Panc1 (cell line): ENCODE data around the gene AKT1S1. TPM values are rescaled to one million over a fixed set of nuclear protein-coding genes. Genes with fewer than 3 reads are reported as not detected.

ENCODE experiments used
- ATAC-seq: fragments of 200-7000 bp; cut with Tn5 transposase; 2 replicates; pipeline ENCODE4 v1.9.1; 2020; ENCODE audit warnings: mild to moderate bottlenecking, moderate library complexity
- BruUV-seq: library from RNA; stranded (reverse); fragments of 400-500 nt; replicated peaks from 2 replicates; lab custom pipeline; 2021; lab: Mats Ljungman, UMichigan
- CTCF ChIA-PET: fragments of 300-600 bp; sonication (Branson Sonifier 250); formaldehyde crosslinking; loops from one replicate; lab custom pipeline; 2022; ENCODE audit warnings: antibody characterized with exemption; lab: Charles Lee
- POLR2A ChIA-PET: fragments of 300-600 bp; sonication (Branson Sonifier 250); formaldehyde crosslinking; loops from one replicate; lab custom pipeline; 2022; ENCODE audit warnings: antibody characterized with exemption; lab: Charles Lee
- DNase-seq: peaks from one replicate; pipeline ENCODE4 v3.0.0-alpha.2; 2010; ENCODE audit warnings: low read depth, low spot score
- H3K27ac ChIP-seq: 2 replicates; pipeline ENCODE4 v1.5.1; 2011; ENCODE audit warnings: mild to moderate bottlenecking, low read length, inconsistent platforms
- H3K27me3 ChIP-seq: fragments of 200-500 bp; sonication (Bioruptor generic); 2 replicates; pipeline ENCODE4 v1.6.0; 2014; ENCODE audit warnings: low read length, inconsistent platforms; ENCODE audit not compliant: control insufficient read depth, insufficient read depth
- H3K36me3 ChIP-seq: fragments of 200-500 bp; sonication (Bioruptor generic); 2 replicates; pipeline ENCODE4 v1.5.1; 2014; ENCODE audit warnings: inconsistent platforms, mild to moderate bottlenecking, low read length, moderate library complexity; ENCODE audit not compliant: control insufficient read depth, insufficient read depth
- H3K4me1 ChIP-seq: 2 replicates; pipeline ENCODE4 v1.5.1; 2011; ENCODE audit warnings: inconsistent platforms, mild to moderate bottlenecking, low read length, moderate library complexity; ENCODE audit not compliant: control insufficient read depth, insufficient read depth
- H3K4me3 ChIP-seq, 2 experiments: 2 replicates each; pipeline ENCODE4 v1.5.1; 2011 to 2012; ENCODE audit warnings: low read depth in 2 of 2, low read length in 2 of 2, mild to moderate bottlenecking in 2 of 2, inconsistent platforms in 1 of 2, moderate library complexity in 1 of 2
- H3K9me3 ChIP-seq: fragments of 200-500 bp; sonication (Bioruptor generic); 2 replicates; pipeline ENCODE4 v1.5.1; 2014; ENCODE audit warnings: low read depth, mild to moderate bottlenecking, inconsistent platforms, low read length, moderate library complexity; ENCODE audit not compliant: control insufficient read depth, insufficient read depth
- POLR2AphosphoS5 ChIP-seq: IDR thresholded peaks from 2 replicates; pipeline ENCODE4 v1.6.1; 2012; ENCODE audit warnings: mild to moderate bottlenecking, low read depth, low read length, moderate library complexity
- SIN3A ChIP-seq: IDR thresholded peaks from 2 replicates; pipeline ENCODE4 v1.6.1; 2012; ENCODE audit warnings: low read depth, mild to moderate bottlenecking, low read length, moderate library complexity, borderline replicate concordance; ENCODE audit not compliant: insufficient read depth
- TCF7L2 ChIP-seq: IDR thresholded peaks from 2 replicates; pipeline ENCODE4 v1.6.1; 2011; ENCODE audit warnings: mild to moderate bottlenecking, low read depth, low read length, inconsistent platforms
- in situ Hi-C: cut with HindIII; loops from 2 replicates; pipeline ENCODE4 v1.10.0; 2016; ENCODE audit warnings: low sequenced_read_pairs, low pct_unique_long_range_greater_than_20kb
- intact Hi-C: fragments of 100-400 bp; cut with micrococcal nuclease; formaldehyde crosslinking; loops from one replicate; pipeline ENCODE4 v1.10.0; 2022; ENCODE audit not compliant: unreplicated experiment
- total RNA-seq: library from RNA; stranded (reverse); gene quantifications from one replicate; pipeline ENCODE4 v1.2.1, GENCODE V29; 2021; ENCODE audit not compliant: unreplicated experiment
- TF ChIP-seq, protein P1 (sequence below), 2 experiments: IDR thresholded peaks; 2 replicates each; pipeline ENCODE4 v1.6.1; 2011 to 2012; ENCODE audit warnings: low read depth in 2 of 2, control low read depth in 1 of 2, low read length in 1 of 2, mild to moderate bottlenecking in 1 of 2, moderate library complexity in 1 of 2; ENCODE audit not compliant: insufficient read depth in 1 of 2
- TF ChIP-seq, protein P2 (sequence below): fragments of 450-650 bp; IDR thresholded peaks from 2 replicates; pipeline ENCODE4 v1.5.1; 2017; ENCODE audit warnings: mild to moderate bottlenecking

The AKT1S1 gene
- total RNA-seq, 1 experiment from 2014 or later = 92.8 TPM

DNA sequence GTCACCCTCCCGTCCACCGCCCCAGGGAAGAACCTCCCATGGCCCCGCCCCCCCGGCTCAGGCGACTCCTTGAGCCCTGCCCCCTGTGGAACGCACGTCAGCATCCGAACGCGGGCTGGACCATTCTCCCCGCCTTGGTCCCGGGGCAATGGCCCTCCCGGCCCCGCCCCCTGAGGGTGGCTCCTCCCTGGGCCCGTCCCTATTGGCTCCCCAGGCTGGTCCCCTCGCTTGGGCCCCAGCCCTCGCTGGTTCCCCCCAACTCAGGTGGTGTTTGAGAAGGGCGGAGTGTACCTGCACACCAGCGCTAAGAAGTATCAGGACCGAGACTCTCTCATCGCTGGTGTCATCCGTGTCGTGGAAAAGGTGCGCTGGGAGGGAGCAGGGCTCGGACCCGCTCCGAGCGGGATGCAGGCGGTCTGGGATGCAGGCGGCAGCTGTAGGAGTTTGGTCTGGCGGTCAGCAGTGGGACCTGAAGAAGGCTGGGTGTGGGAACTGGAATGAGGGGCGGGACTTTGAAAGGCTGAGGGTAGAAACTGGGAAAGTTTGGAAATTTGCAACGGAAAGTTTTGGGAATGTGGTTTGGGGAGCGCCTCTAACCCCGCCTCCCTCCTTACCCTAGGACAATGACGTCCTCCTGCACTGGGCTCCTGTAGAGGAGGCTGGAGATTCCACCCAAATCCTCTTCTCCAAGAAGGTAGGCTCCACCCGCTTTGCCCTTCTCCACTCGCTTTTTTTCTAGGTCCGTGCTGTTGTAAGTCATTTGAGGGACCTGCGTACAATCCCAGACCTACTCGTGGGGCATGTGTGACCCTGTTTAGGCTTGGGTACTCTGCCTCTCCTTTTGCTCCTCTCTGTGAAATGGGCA, 956 bp upstream of the AKT1S1 start:
- peaks cover 16% of the 10 kb centered on the region for H3K4me1 ChIP-seq
- H3K4me3 ChIP-seq = peak overlapping the region; percentile 89 to 92
- DNase-seq (no peak), ATAC-seq (peak; percentile 87)
- no peaks in the 10 kb centered on the region for H3K9me3 ChIP-seq
- peaks cover 5% of the 10 kb centered on the region; the same call in 1 of the 2 replicates for H3K36me3 ChIP-seq
- POLR2A ChIA-PET = no interaction called here
- in situ Hi-C loops = no loop called here
- intact Hi-C loops = no loop called here
- CTCF ChIA-PET = no interaction called here
- TF ChIP-seq TCF7L2 (no peak), POLR2AphosphoS5 (no peak), SIN3A (no peak)
- TF ChIP-seq, protein P1, sequence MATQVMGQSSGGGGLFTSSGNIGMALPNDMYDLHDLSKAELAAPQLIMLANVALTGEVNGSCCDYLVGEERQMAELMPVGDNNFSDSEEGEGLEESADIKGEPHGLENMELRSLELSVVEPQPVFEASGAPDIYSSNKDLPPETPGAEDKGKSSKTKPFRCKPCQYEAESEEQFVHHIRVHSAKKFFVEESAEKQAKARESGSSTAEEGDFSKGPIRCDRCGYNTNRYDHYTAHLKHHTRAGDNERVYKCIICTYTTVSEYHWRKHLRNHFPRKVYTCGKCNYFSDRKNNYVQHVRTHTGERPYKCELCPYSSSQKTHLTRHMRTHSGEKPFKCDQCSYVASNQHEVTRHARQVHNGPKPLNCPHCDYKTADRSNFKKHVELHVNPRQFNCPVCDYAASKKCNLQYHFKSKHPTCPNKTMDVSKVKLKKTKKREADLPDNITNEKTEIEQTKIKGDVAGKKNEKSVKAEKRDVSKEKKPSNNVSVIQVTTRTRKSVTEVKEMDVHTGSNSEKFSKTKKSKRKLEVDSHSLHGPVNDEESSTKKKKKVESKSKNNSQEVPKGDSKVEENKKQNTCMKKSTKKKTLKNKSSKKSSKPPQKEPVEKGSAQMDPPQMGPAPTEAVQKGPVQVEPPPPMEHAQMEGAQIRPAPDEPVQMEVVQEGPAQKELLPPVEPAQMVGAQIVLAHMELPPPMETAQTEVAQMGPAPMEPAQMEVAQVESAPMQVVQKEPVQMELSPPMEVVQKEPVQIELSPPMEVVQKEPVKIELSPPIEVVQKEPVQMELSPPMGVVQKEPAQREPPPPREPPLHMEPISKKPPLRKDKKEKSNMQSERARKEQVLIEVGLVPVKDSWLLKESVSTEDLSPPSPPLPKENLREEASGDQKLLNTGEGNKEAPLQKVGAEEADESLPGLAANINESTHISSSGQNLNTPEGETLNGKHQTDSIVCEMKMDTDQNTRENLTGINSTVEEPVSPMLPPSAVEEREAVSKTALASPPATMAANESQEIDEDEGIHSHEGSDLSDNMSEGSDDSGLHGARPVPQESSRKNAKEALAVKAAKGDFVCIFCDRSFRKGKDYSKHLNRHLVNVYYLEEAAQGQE (IDR thresholded peaks at IDR 0.05; ENCODE audit: insufficient read depth in 1 of 2, low read depth in 2 of 2, low read length in 1 of 2) = no peak
- TF ChIP-seq, protein P2, sequence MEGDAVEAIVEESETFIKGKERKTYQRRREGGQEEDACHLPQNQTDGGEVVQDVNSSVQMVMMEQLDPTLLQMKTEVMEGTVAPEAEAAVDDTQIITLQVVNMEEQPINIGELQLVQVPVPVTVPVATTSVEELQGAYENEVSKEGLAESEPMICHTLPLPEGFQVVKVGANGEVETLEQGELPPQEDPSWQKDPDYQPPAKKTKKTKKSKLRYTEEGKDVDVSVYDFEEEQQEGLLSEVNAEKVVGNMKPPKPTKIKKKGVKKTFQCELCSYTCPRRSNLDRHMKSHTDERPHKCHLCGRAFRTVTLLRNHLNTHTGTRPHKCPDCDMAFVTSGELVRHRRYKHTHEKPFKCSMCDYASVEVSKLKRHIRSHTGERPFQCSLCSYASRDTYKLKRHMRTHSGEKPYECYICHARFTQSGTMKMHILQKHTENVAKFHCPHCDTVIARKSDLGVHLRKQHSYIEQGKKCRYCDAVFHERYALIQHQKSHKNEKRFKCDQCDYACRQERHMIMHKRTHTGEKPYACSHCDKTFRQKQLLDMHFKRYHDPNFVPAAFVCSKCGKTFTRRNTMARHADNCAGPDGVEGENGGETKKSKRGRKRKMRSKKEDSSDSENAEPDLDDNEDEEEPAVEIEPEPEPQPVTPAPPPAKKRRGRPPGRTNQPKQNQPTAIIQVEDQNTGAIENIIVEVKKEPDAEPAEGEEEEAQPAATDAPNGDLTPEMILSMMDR = no peak
- H3K27ac ChIP-seq = peak overlapping the region; percentile 98
- H3K27me3 ChIP-seq = no peaks in the 10 kb centered on the region
- BruUV-seq = no TSS peak

DNA sequence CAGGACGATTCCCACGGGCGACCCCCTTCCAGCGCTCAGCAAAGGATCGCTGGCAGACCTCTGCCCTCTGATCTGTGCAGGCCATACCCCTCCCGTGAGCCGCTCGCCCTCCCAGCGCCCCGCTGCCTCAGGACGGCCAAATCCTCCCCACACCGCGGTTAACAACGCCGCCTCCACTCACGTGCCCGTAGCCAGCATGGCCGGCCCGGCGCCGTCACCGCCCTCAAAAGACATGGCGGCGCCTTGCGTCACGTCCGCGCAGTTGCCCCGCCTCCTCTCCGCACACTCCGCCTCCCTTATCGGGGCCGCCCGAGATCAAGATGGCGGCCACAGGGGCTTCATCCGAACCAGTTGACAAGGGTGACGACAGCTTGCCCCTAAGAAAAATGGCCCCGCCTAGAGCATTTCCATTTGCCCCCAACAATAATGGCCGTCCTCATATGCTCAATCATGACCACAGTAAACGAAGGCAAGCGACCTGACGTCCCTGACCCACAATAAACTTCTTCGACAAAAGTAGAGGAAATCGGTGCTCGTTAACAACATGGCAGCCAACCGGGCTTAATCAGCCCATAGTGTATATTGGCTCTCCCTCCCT, 634 bp downstream of the AKT1S1 start:
- H3K36me3 ChIP-seq = peaks cover 5% of the 10 kb centered on the region; the same call in 1 of the 2 replicates
- DNase-seq (peak; percentile 83), ATAC-seq (peak; percentile 78)
- peak; percentile 68; the same call in 1 of the 2 replicates for TF ChIP-seq SIN3A
- TF ChIP-seq POLR2AphosphoS5 = peak; percentile 35; the same call in 1 of the 2 replicates
- TF ChIP-seq, protein P2 = no peak
- no peak for TF ChIP-seq TCF7L2
- TF ChIP-seq, protein P1 (IDR thresholded peaks at IDR 0.05; ENCODE audit: insufficient read depth in 1 of 2, low read depth in 2 of 2, low read length in 1 of 2) = no peak; a peak in 1 of 4 replicates
- BruUV-seq = TSS peak; percentile 78
- no peaks in the 10 kb centered on the region for H3K27me3 ChIP-seq
- in situ Hi-C loops (no loop called here), intact Hi-C loops (no loop called here)
- no peaks in the 10 kb centered on the region for H3K9me3 ChIP-seq
- ChIA-PET POLR2A (no interaction called here), CTCF (no interaction called here)
- peak overlapping the region; percentile 89 to 93 for H3K4me3 ChIP-seq
- H3K4me1 ChIP-seq = peaks cover 21% of the 10 kb centered on the region
- H3K27ac ChIP-seq = peak overlapping the region; percentile 98
